Gastrocnemius medialis (tissue), 4 donors: ENCODE data around the gene FGA. TPM values are rescaled to one million over a fixed set of nuclear protein-coding genes. Genes with fewer than 3 reads are reported as not detected.

Experiments used
- ATAC-seq, 2 donors: fragments of 150-250 bp; one replicate each; pipeline ENCODE4 v1.9.1; 2016
- DNase-seq, 2 donors: peaks; one replicate each; pipeline ENCODE4 v3.0.0-alpha.2; 2019
- H3K27ac ChIP-seq, 4 donors: fragments of 200-600 bp; sonication (generic); 1 replicate in 1 of 4; 2 replicates in 3 of 4; pipeline ENCODE4 v1.5.1; 2016 to 2018; ENCODE audit warnings: mild to moderate bottlenecking in 2 of 4, moderate library complexity in 1 of 4
- H3K27me3 ChIP-seq, 3 donors: fragments of 200-600 bp; sonication (generic) in 2 of 3; 1 replicate in 1 of 3; 2 replicates in 2 of 3; pipeline versions ENCODE4 v1.5.1 to v1.6.0; 2016 to 2019; ENCODE audit warnings: mild to moderate bottlenecking in 1 of 3, moderate library complexity in 1 of 3
- H3K36me3 ChIP-seq, 2 donors: fragments of 200-600 bp; sonication (generic) in 1 of 2; one replicate each; pipeline ENCODE4 v1.5.1; 2017 to 2018
- H3K4me1 ChIP-seq, 2 donors: fragments of 200-600 bp; sonication (generic) in 1 of 2; one replicate each; pipeline ENCODE4 v1.5.1; 2016 to 2017; ENCODE audit warnings: mild to moderate bottlenecking in 2 of 2
- H3K4me3 ChIP-seq, 4 donors: fragments of 200-600 bp; sonication (generic) in 3 of 4; 1 replicate in 1 of 4; 2 replicates in 3 of 4; pipeline ENCODE4 v1.5.1; 2016 to 2019; ENCODE audit warnings: mild to moderate bottlenecking in 2 of 4
- H3K9me3 ChIP-seq, 3 donors: fragments of 200-600 bp; sonication (generic) in 2 of 3; 1 replicate in 1 of 3; 2 replicates in 2 of 3; pipeline ENCODE4 v1.5.1; 2016 to 2019
- POLR2A ChIP-seq, 2 donors: fragments of 450-650 bp; IDR thresholded peaks; one replicate each; pipeline ENCODE4 v1.6.1; 2017; ENCODE audit warnings: antibody characterized with exemption in 2 of 2, mild to moderate bottlenecking in 2 of 2, moderate library complexity in 2 of 2
- in situ Hi-C, 4 donors: fragments of 200-750 bp; cut with MboI; loops; one replicate each; pipeline versions ENCODE4 v1.15.0 to v1.8.0; 2017; ENCODE audit warnings: low sequenced_read_pairs in 4 of 4
- intact Hi-C: fragments of 100-400 bp; cut with DNase I; formaldehyde crosslinking; loops from one replicate; pipeline ENCODE4 v1.15.1; 2023; ENCODE audit warnings: low total_unique reads
- total RNA-seq, 4 donors: library from RNA; depleted of rRNA; stranded (reverse); fragments of >200 nt; gene quantifications; one replicate each; pipeline versions ENCODE4 v1.1.0 to v1.2.3, GENCODE V29; 2016
- TF ChIP-seq, protein P1 (sequence below), 5 experiments: fragments of 450-650 bp in 3 of 5; fragments of 200-600 bp in 2 of 5; sonication (generic) in 2 of 5; IDR thresholded peaks in 4 of 5; conservative IDR thresholded peaks in 1 of 5; 1 replicate in 4 of 5; 2 replicates in 1 of 5; pipeline ENCODE4 v1.5.1; 2016 to 2019; ENCODE audit warnings: antibody characterized with exemption in 5 of 5, mild to moderate bottlenecking in 3 of 5, moderate library complexity in 3 of 5

FGA gene
- total RNA-seq, 4 donors from 2014 or later: 22.2 to 49.0 TPM; not detected in 2

DNA sequence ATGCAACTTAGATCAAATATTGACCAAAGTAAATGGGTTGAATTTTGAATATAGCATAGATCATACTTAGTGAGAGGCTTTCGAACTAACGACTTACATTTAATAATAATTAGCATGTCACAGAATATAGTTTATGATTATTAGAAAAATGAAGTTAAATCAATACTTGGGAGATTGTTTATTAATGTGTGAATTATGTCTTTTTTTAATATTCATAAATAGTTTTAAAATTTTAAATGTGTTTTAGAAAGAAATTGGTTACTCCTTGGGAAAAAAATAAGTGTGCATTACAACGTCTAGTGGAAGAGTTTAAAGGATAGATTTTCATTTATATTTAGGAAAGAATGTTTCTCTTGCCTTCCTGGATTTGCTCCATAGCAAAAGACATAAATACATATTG is 7.3 kb downstream of the FGA start:
- DNase-seq (no peak), ATAC-seq (no peak)
- intact Hi-C loops: no loop called here
- Histone ChIP-seq H3K36me3 (no peaks in the 10 kb centered on the region), H3K27ac (no peak overlapping the region), H3K4me1 (no peaks in the 10 kb centered on the region), H3K9me3 (no peaks in the 10 kb centered on the region), H3K27me3 (no peaks in the 10 kb centered on the region), H3K4me3 (no peak overlapping the region)
- in situ Hi-C loops: no loop called here
- TF ChIP-seq, protein P1, sequence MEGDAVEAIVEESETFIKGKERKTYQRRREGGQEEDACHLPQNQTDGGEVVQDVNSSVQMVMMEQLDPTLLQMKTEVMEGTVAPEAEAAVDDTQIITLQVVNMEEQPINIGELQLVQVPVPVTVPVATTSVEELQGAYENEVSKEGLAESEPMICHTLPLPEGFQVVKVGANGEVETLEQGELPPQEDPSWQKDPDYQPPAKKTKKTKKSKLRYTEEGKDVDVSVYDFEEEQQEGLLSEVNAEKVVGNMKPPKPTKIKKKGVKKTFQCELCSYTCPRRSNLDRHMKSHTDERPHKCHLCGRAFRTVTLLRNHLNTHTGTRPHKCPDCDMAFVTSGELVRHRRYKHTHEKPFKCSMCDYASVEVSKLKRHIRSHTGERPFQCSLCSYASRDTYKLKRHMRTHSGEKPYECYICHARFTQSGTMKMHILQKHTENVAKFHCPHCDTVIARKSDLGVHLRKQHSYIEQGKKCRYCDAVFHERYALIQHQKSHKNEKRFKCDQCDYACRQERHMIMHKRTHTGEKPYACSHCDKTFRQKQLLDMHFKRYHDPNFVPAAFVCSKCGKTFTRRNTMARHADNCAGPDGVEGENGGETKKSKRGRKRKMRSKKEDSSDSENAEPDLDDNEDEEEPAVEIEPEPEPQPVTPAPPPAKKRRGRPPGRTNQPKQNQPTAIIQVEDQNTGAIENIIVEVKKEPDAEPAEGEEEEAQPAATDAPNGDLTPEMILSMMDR (IDR thresholded peaks at IDR 0.05 in 4 of 5, conservative IDR thresholded peaks at IDR 0.05 in 1 of 5): no peak

DNA sequence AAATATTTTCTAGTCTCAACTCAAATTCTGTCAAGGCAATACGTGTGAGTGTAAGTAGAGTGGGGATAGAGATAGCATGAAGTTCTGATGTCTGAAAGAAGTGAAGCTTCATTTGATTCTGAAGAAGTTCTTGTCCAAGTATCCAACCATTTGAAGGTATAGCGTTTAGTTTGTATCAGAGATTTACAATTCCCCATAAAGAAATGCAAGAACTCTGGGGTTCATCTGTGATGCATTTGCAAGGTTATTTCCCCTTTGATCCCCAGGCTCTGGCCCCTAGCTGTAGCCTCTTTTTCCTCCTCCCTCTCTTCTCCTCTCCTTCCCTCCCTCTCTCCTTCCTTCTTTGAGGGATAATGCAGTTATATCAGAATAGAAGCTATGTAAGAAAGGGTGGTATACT is 7.8 kb downstream of the FGA start:
- no peak overlapping the region for H3K27ac ChIP-seq
- intact Hi-C loops: no loop called here
- no peaks in the 10 kb centered on the region for H3K36me3 ChIP-seq
- in situ Hi-C loops: no loop called here
- DNase-seq: no peak
- TF ChIP-seq, protein P1 (IDR thresholded peaks at IDR 0.05 in 4 of 5, conservative IDR thresholded peaks at IDR 0.05 in 1 of 5): no peak
- TF ChIP-seq POLR2A (IDR thresholded peaks at IDR 0.05): no peak
- no peaks in the 10 kb centered on the region for H3K27me3 ChIP-seq
- H3K4me3 ChIP-seq: no peak overlapping the region
- H3K9me3 ChIP-seq: no peaks in the 10 kb centered on the region
- ATAC-seq: no peak
- no peaks in the 10 kb centered on the region for H3K4me1 ChIP-seq

DNA sequence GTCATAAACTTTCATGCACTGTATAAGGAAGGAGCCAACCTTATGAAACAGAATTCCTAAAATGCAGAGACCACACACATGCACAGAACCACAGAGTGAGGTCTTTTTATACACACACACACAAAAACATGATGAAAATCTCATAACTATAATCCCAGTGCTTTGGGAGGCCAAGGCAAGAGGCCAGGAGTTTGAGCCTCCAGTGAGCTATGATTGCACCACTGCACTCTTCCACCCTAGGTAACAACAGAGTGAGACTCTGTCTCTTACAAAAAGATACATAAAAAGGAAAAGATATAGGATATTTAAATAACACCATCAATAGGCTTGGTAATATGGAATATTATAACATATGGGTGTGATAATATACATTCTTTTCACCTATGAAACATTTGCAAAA is 10.6 kb downstream of the FGA start:
- DNase-seq (no peak), ATAC-seq (no peak)
- intact Hi-C loops: no loop called here
- Histone ChIP-seq H3K27ac (no peak overlapping the region), H3K36me3 (no peaks in the 10 kb centered on the region), H3K27me3 (no peaks in the 10 kb centered on the region), H3K9me3 (no peaks in the 10 kb centered on the region), H3K4me1 (no peaks in the 10 kb centered on the region), H3K4me3 (no peak overlapping the region)
- in situ Hi-C loops: no loop called here
- TF ChIP-seq POLR2A (IDR thresholded peaks at IDR 0.05): no peak
- TF ChIP-seq, protein P1 (IDR thresholded peaks at IDR 0.05 in 4 of 5, conservative IDR thresholded peaks at IDR 0.05 in 1 of 5): no peak

DNA sequence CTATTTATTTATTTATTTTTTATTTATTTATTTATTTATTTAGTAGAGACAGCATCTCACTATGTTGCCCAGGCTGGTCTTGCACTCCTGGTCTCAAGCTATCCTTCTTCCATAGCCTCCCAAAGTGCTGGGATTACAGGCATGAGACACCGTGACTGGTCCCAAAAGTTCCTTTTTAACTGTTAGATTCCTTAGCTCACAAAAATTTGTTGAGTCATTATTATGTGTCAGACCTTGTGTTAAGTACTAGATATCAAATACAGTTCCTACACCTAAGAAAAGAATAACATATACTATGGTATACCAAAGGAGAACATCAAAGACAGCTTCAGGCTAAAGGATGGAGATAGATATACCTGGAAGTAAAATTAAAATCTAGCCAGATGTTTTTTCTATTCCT is 11.6 kb downstream of the FGA start:
- DNase-seq (no peak), ATAC-seq (no peak)
- Histone ChIP-seq H3K4me1 (no peaks in the 10 kb centered on the region), H3K27me3 (no peaks in the 10 kb centered on the region), H3K9me3 (no peaks in the 10 kb centered on the region), H3K4me3 (no peak overlapping the region), H3K36me3 (no peaks in the 10 kb centered on the region), H3K27ac (no peak overlapping the region)
- TF ChIP-seq POLR2A (IDR thresholded peaks at IDR 0.05): no peak
- TF ChIP-seq, protein P1 (IDR thresholded peaks at IDR 0.05 in 4 of 5, conservative IDR thresholded peaks at IDR 0.05 in 1 of 5): no peak
- intact Hi-C loops: no loop called here
- in situ Hi-C loops: no loop called here

DNA sequence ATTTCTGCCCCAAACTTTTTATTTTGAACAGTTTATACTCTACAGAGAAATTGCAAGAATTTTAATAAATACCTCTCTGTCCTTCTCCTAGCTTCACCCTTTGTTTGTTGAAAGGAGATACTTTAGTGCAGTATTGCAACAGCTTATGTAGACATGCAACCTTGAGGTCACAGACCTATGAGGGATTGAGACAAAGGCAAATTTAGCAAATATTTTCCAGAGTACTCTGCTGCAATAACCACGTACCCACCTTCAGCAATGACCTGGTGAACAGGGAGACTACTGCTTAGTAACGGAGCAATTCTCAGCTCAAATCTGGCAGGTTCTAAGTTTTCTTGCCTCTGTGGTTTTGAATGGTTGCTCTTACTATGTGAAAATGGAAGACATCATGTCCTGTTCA is 13.2 kb downstream of the FGA start:
- no peak for ATAC-seq
- Histone ChIP-seq H3K9me3 (no peaks in the 10 kb centered on the region), H3K27me3 (no peaks in the 10 kb centered on the region), H3K4me1 (no peaks in the 10 kb centered on the region), H3K36me3 (no peaks in the 10 kb centered on the region), H3K4me3 (no peak overlapping the region), H3K27ac (no peak overlapping the region)
- DNase-seq: no peak
- in situ Hi-C loops (no loop called here), intact Hi-C loops (no loop called here)
- TF ChIP-seq, protein P1 (IDR thresholded peaks at IDR 0.05 in 4 of 5, conservative IDR thresholded peaks at IDR 0.05 in 1 of 5): no peak
- TF ChIP-seq POLR2A (IDR thresholded peaks at IDR 0.05): no peak
